GM12864 (cell line): Measurements from ENCODE around the gene MUSK.

Experiments
- DNase-seq: peaks from one replicate; pipeline ENCODE4 v3.0.0-alpha.2; 2011; ENCODE audit warnings: low read depth
- H3K4me3 ChIP-seq: 2 replicates; pipeline ENCODE4 v1.5.1; 2011; ENCODE audit warnings: mild to moderate bottlenecking, low read depth, low read length, control low read depth
- TF ChIP-seq, protein P1 (sequence below): IDR thresholded peaks from 2 replicates; pipeline ENCODE4 v1.5.1; 2011; ENCODE audit warnings: low read depth, mild to moderate bottlenecking, moderate library complexity, low read length, control low read depth, inconsistent platforms; ENCODE audit errors: missing control alignments

Gene MUSK

DNA sequence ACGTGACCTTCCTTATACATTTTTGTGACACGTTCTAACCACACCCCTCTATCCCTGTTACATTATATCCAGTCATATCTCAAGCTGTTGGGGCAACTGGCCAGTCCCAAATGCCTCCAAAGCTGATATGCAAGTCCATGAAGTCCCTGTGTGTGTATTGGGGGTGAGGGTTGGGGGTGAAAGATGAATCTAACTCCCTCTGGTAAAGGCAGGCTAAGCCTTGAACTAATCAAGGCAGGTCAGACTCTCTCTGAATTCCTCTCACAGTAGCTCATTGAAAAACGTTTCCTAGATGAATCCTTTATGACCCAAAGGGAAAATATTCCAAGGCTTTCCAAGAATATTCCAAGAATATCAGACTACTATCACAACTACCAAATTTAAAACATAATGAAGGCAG, 174.4 kb downstream of the MUSK start:
- DNase-seq = no peak
- TF ChIP-seq, protein P1, sequence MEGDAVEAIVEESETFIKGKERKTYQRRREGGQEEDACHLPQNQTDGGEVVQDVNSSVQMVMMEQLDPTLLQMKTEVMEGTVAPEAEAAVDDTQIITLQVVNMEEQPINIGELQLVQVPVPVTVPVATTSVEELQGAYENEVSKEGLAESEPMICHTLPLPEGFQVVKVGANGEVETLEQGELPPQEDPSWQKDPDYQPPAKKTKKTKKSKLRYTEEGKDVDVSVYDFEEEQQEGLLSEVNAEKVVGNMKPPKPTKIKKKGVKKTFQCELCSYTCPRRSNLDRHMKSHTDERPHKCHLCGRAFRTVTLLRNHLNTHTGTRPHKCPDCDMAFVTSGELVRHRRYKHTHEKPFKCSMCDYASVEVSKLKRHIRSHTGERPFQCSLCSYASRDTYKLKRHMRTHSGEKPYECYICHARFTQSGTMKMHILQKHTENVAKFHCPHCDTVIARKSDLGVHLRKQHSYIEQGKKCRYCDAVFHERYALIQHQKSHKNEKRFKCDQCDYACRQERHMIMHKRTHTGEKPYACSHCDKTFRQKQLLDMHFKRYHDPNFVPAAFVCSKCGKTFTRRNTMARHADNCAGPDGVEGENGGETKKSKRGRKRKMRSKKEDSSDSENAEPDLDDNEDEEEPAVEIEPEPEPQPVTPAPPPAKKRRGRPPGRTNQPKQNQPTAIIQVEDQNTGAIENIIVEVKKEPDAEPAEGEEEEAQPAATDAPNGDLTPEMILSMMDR = no peak
- no peak overlapping the region for H3K4me3 ChIP-seq

DNA sequence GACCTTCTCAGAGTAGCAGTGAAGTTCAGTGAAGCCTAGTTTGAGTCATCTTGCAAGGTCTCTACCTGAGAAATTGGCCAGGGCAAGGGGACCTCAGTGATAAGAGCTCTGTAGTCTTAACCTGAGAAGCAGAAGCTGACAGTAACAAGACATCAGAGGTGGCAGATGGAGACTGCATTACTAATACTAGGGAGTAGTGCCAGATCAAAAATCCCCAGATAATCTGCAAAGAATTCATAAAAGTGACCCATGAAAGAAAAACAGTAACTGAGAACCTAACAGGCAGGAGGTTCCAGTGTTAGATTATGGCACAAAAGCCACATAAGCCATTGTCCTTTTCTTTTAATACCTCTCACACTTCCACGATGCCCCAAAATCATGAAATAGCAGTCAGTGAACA, 175.5 kb downstream of the MUSK start:
- DNase-seq = no peak
- TF ChIP-seq, protein P1 = no peak
- H3K4me3 ChIP-seq = no peak overlapping the region

GRCh38 chr9:110846215-110846614, 177.6 kb downstream of the MUSK start:
- H3K4me3 ChIP-seq = no peak overlapping the region
- TF ChIP-seq, protein P1 = no peak
- no peak for DNase-seq

DNA sequence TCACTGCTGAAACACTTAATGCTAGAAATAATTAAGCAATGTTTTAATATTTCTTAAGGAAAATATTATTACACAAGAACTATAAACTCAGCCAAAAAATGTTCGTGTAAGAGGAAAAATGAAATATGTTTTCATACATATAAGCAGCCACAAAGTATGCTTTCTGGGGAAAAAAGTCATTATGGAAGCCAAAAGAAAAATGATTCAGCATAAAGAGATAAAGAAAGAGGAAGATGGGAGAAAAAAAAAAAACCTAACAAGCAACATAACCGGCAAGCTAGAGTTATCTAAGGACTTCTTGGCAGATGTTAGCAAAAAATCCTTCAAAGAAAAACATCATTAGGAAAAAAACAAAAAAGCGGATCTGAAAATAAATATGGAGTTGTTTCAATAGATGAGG, 179.1 kb downstream of the MUSK start:
- H3K4me3 ChIP-seq = no peak overlapping the region
- no peak for DNase-seq
- TF ChIP-seq, protein P1 = no peak

DNA sequence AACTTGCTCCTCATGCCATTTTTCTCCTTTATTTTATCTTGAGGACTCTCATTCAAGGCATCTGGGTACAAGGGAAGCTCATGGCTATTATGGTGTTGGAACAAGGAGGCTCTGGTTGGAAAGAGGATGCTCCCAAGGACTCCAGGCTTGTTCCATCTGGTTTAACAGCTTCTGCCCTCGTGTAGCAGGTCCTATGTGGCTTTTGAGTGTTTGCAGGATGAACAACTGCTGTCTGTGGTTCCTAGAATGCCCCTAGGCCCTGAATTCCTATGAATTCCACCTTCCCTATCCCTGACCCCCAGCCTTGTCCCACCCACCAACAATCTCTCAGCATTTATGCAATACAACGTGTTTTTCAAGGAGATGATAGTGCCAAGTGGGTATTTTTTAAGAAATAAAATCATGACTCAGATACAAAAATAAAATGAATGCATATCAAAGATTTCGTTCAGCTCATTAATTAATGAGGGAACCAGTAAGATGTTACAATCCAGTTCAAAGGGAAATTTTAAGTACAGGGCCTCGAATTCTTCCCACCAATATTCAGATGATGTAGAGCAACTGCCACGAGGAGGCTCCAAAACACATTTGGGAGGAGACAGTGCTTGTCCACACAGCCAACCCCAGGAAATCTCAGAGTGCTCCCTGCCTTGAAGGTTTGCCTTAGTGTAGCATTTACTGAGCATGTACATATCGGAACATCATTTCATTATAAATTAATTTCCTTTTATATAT, 182.0 kb downstream of the MUSK start:
- DNase-seq = no peak
- TF ChIP-seq, protein P1 = no peak

More for the DNA sequence above, 182.0 kb downstream of the MUSK start:
- no peak overlapping the region for H3K4me3 ChIP-seq
